CD1c-positive myeloid dendritic cell (primary cell): ENCODE results near the gene RHEX.
"Not testable (repeated sequence)": the region's sequence is repeated elsewhere in the genome, so short reads cannot be mapped to it uniquely, and the experiment has no call there.

ENCODE experiments used
- DNase-seq: peaks from one replicate; pipeline ENCODE4 v3.0.0-alpha.2; 2016; ENCODE audit errors: extremely low spot score

RHEX gene

DNA sequence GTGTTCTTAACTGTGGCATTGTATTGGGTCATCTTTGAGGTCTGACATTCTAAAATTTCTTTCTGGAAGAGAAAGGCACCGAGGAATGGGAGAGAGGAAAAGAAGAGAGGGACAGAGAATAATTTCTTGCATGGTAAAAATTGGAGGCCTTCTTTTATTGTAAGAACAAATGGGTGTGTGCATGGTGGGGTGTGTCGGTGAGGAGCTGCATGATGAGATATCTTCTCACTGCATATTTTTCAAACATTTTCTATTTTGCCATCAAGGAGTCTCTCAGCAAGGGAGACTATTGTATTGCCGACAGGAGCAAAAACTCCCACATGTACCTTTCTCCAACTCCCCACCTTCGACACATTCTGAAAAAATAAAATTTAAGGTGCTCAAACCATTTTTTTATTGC is 22.8 kb upstream of the RHEX start:
- DNase-seq = no peak

DNA sequence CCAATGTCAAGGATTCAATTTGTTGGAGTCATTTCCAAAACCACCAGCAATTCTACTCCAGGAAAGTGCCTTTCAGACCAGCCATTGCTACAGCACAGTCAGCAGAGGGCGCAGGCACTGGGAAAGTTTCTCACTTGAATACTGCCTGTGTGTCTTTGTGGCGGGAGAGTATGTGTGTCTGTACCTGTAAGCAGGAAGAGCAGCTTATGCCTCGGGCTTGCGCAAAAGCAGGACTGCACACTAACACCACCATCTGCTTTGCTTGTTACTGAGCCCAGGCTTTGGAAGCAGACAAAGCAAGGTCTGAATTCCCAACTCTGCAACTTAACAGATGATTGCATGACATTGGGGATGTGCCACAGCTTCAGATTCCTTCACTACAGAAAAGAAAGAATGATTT is 22.3 kb upstream of the RHEX start:
- DNase-seq = peak; percentile 71

DNA sequence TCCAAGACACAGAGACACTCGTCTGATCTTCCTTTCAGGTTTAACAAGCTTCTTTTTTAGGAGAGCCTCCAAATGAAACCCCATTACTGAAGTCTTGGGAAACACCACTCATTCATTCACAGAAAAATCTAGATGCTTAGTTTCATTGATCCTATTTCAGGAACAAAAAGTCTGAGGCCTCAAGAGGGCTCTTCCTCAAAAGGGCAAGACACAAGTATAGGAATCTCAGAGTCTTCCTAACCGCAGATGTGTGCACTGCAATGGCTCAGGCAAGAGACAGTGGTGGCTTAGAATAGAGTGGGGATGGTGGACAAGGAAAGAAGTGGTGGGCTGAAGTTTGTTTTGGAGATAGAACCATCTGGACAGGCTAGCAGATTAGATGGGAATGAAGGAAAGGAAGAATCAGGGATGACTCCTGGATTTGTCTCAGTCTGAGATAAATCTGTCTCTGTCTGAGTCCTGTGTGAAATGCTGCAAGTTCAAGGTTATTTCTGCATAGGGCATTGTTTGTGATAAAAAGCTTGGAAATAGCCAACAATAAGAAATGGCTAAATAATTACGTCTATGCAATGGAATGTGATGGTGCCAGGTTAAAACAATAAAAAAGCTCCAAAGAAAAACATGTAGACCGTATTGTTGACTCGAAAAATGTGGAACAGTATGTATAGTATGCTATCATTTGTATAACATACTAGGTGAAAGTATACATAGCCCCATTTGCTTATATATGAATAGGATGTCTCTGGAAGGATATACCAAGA is 20.4 kb upstream of the RHEX start:
- DNase-seq = peak; percentile 65

DNA sequence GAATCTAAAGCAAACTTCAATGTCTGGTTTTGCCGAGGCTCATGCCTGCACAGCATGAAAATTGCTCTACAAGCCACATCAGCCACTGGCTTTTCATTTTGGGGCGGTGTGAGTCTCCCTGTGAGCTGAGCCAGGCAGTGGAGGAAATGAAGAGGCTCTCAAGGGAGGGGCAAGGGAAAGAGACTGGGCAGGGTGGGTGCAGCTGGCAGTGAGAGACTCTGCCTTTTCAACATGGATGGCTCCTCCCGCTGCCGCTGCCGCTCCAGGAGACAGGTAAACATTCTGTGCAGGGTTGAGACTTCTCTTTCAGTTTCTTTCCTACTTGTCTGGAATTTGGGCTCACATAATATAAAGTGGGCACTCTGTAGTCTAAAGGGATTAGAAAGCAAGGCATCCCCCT is 17.9 kb upstream of the RHEX start:
- DNase-seq = no peak

DNA sequence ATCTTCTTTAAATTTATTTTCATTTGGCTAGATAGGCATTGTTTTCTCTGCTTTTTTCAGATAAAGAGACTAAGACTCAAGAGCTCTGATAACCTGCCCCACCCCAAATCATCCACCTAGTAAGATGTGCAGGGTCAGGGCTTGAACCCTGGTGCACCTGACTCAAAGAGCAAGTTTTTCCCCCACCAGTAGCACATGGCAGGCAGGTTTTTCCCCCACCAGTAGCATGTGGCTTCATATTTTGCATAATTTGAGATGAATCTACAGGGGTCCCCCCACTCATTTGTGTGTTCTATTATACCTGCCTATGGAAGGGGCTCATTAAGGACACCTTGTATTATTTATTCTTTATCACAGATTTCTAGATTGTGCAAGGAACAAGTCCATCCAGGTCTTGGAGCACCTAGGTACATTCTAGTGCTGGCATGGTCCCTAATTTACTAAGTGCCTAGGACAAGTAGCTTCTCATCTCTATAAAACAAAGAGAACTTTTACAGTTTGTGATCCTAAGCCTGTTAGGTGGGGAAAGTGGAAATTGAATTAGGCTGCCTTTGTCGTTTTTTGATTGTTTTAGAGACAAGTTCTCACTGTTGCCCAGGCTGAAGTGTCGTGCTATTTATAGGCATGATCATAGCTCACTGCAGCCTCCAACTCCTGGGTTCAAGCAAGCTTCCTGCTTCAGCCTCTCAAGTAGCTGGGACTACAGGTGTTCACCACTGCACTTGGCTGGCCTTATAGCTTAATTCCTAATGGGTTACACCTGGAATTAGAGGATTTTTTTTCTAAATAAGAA is 16.1 kb upstream of the RHEX start:
- no peak for DNase-seq

DNA sequence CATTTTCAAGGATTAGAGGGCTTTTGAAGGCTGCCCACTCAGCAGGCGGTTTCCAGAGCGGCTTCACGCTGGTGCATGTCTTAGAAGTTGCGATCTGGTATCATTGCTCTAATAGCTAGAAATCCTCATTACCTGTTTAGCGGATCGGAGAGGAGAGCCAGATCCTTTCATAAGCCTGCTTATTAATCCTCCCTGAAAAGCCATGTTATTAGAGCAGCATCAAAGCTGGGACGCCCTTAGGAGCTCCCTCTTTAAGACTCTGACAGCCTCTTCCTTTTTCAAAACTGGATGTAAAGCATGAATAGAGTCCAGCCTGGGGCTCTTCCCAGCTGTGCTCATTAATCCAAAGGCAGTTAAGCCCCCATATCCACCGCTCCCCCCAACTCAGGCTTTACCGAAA is 15.4 kb upstream of the RHEX start:
- no peak for DNase-seq

DNA sequence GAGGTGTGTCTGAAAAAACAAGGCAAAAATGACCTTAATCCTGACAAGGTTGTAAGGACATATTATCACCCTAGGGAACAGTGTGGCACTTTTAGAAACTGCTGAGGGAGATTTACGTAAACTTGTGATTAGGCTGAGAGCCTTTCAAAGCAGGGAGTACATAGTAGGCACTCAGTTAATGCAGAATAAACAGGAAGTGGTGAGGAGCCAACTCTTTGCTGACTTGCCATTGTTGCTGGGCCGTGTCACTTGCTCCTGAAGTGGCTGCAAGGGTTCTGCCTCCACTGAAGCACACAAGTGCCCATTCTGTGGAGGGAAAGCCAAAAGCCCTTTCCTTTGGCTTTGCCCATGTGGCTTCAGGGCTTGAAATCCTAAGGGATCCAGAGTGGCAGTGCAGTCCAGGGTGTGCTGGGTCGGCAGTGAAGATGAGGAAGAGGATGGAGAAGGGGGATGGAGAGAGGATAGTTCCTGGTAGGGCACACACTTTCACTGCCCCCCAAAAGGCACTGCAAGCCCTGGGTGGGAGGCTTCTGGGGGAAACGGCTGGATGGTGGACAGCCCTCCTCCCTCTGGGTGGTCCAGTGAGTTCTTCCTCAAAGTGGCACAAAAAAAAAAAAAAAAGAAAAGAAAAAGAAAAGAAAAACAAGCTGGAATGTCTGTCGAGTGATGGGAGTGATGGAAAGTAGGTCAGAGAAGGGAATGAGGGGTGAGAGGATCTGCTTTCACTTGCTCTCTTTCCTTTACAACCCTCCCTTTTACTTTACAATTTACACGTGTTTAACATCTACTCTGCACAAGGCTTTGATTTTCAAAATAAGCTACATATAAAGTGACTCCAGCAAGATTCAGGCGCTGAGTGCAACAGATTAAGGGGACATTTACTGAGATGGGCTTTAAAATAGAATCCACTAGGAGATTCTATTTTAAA is 13.7 kb upstream of the RHEX start:
- no peak for DNase-seq

DNA sequence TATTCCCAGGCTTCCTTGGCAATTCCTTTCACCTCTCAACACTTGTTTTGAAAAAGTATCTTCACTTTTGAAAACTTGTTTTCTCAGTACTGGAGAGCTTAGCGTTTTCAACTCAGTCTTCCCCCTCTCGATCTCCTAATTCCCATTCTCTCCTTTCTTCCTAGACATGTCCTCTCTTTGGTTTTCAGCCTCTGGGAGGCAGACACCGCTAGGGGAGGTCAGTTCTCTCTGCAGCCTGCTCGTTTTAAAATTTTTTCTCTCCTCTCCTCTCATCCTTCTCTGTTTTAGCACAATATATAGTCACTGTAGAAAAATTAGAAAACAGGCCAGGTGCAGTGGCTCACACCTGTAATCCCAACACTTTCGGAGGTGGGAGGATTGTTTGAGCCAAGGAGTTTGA is 12.6 kb upstream of the RHEX start:
- no peak for DNase-seq

DNA sequence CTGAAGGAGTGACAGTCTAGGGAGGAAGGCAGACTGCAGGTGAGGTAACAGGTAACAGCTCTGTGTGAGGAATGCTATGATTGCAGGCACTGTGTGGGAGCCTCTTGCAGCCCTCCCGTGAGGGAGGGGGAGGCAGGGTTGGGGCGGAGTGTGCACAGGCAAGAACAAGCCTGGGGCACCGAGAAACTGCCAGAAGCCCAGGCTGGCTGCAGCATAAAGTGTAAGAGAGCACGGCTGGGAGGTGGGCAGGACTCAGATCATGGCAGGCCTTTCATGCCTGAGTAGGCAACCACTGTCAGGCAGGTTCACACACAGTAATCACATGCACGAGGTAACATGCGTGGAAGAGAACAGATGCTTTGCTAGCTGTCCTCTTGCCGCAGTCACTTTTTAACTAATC is 11.3 kb upstream of the RHEX start:
- DNase-seq = no peak

DNA sequence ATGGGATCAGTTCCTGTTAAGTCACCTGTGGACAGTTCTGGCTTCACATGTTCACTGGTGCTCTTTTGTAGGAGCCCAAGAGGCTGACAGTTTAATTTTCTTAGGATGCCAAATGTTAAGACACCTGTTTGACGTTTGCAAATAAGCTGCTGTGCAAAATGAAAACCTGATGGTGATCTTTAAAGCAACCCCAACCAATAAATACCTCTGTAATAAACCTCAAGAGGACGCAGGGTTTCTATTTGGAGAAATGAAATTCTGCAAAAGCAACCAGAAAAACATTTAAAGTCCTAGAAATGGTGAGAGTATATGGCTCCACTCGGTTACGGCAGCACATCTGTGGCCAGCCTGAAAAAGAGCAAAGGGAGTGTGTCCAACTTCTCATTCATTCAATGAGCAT is 5.7 kb upstream of the RHEX start:
- no peak for DNase-seq

DNA sequence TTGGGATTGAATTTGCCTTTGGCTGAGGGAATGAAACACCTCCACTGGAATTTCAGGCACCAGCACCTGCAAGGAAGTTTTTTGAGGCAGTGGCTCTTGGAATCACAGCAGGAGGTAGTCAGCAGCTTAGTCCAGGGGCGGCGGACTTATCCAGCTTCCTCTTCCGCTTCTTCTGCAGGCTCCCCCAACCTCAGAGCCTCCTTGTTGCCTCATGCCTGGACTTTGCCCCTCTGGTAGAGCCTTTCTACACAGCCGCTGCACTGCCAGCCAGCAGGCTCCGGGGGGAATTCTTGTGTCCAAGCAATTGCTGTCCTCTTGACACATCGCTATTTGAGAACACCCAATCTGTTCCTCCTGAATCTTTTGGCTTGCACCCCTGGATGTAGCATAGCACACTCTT is 4.4 kb upstream of the RHEX start:
- DNase-seq = peak; percentile 71

DNA sequence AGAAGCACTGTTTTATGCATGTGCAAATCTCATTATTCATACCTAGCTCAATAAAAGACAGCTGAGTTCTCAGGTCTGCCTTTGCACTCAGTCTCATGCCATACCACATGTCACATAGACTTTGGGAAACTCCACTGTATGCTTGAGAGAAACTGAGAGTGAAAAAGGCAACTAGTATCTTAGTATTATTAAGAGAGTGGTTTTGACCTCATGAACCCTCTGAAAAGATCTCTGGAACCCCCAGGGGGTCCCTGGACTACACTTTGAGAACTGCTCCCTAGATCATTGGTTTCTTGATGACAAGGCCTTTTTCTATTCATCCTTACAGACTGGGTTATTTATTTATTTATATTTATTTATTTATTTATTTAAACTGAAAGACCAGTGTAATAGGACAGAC is 3.7 kb upstream of the RHEX start:
- DNase-seq = no peak

DNA sequence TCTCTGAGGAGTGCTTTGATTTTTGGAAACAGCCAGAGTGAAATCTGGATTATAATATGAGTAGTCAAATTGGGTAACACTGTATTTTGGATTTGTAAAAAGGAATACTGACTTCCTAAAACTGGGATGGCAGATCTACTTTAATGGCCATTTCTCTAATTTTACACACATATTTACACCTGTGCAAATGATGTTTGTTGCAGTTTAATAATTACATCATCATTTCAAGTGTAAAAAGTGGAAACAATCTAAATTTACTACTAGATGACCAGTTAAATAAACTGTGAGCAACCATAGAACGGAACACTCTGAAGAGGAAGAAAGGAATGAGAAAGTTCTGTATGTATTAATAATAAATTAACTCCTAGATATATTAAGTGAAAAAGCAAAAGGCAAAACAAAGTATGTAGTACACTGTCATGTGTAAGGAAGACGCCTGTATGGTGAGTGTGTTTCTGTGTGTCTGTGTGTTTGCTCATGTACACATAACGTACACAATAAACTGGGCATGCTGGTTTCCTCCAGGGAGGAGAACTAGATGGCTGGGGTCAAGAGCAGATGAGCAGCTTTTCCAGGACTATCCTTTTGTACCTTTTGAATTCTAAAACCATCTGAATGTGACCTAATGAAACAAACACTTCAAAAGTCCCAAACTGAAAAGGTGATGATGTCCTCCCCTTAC is 2.9 kb upstream of the RHEX start:
- DNase-seq = no peak

DNA sequence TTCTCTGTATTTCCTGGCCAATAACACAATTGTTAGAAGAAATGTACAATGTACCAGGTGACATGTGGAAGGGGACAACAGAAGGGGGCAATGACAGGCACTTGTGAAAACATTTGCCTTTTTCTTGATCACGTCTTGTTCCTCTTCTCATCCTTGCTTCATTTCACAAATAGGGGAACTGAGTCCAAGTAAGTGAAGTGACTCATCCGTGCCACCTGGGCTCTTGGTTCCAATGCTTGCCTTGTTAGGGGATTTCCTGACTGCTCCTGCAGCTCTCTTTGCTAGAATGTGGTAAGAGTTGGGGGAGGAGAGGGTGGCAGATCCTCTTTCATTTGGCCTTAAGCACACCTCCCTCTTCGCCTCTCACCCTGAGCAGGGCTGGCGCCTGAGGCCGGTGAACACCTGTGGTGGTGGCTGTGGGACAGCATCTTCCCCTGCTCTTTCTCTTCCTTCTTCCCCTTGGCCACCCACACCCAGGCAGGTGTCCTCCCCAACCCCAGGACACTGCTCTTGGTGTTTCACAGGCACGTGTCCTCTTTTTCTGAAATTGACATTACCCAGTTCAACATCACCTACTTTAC is 2.2 kb upstream of the RHEX start:
- DNase-seq = peak; percentile 89

DNA sequence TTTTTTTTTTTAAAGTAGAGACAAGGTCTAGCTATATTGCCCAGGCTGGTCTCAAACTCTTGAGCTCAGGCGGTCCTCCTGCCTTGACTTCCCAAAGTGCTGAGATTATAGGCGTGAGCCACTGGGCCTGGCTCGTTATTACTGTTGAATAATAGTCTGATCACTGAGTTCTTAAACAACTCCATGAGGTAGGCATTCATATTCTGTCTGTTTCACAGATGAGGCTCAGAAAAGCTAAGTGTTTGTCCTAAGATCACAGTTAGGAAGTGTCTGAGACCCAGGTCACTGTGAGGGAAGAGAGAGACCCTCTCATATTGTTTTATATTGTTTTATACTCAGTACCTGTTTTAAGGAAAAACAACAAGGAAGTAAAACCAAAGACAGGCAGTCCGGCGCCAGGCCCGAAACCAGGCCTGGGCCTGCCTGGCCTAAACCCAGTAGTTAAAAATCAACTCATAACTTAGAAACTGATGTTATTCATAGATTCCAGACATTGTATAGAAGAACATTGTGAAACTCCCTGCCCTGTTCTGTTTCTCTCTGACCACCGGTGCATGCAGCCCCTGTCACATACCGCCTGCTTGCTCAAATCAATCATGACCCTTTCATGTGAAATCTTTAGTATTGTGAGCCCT is 625 bp upstream of the RHEX start:
- DNase-seq = not testable (repeated sequence)

DNA sequence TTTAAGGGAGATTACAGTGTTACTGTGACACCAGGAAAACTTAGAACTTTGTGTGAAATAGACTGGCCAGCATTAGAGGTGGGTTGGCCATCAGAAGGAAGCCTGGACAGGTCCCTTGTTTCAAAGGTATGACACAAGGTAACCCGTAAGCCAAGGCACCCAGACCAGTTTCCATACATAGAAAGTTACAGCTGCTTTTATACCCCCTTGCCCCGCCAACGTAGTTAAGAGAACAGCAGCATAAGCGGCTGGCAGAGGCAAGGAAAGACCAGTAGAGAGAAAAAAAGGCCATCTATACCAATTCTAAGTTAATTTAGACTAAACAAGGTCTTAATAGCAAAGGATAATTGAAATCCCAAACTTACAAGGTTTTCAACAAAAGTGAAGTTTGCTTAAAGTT is 643 bp downstream of the RHEX start:
- not testable (repeated sequence) for DNase-seq

DNA sequence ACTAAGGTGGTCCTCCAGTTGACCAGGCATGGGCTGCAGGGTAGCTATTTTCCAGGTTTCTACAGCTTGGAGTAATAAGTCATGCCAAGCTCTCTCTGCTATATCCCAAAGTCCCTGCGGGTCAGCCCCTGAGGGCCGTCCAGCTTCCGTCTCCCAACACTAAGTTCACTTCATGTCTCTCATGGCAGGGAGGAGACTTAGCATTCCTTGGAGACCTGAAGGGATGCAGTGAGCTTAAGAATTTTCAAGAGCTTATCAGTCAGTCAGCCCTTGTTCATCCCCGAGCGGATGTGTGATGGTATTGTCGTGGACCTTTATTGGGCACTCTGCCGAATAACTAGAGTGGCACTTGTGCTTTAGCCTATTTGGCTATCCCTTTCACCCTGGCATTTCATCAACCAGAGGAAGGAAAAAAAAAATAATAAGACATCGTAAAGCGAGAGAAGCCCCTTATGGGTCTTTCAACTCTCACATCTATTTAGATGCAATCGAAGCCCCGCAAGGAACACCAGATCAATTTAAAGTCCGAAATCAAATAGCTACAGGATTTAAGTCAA is 2.2 kb downstream of the RHEX start:
- DNase-seq = not testable (repeated sequence)

DNA sequence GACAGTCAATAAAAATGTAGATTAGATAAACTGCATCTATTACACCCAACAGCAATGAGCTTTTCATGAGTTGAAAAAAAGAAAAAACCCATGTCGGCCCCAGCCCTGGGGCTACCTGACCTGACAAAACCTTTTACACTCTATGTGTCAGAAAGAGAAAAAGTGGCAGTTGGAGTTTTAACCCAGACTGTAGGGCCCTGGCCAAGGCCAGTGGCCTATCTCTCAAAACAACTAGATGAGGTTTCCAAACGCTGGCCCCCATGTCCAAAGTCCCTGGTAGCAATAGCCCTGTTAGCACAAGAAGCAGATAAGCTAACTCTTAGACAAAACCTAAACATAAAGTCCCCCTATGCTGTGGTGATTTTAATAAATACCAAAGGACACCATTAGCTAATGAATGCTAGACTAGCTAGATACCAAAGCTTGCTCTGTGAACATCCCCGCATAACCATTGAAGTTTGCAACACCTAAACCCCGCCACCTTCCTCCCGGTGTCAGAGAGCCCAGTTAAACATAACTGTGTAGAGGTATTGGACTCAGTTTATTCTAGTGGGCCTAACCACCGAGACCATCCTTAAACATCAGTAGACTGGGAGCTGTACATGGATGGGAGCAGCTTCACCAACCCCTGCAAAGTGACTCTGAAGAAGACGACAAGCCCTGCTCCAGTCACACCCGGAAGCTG is 2.8 kb downstream of the RHEX start:
- DNase-seq = not testable (repeated sequence)

DNA sequence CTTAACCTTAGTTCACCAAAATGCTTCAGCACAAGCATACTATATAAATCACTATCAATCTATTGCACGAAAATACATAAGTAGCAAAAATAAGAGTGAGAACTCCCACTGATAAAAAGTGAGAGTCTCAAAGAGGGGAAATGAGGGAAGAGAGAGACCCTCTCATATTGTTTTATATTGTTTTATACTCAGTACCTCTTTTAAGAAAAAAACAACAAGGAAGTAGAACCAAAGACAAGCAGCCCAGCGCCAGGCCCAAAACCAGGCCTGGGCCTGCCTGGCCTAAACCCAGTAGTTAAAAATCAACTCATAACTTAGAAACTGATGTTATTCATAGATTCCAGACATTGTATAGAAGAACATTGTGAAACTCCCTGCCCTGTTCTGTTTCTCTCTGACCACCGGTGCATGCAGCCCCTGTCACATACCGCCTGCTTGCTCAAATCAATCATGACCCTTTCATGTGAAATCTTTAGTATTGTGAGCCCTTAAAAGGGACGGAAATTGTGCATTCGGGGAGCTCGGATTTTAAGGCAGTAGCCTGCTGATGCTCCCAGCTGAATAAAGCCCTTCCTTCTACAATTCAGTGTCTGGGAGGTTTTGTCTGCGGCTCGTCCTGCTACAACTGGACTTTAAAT is 5.4 kb downstream of the RHEX start:
- DNase-seq = not testable (repeated sequence)
